ENCODE data around the gene NMRK2. TPM values are rescaled to one million over a fixed set of nuclear protein-coding genes. Genes with fewer than 3 reads are reported as not detected.

NMRK2 gene
- total RNA-seq, 4 donors from 2014 or later: 46.3 to 168 (median 106) TPM

DNA sequence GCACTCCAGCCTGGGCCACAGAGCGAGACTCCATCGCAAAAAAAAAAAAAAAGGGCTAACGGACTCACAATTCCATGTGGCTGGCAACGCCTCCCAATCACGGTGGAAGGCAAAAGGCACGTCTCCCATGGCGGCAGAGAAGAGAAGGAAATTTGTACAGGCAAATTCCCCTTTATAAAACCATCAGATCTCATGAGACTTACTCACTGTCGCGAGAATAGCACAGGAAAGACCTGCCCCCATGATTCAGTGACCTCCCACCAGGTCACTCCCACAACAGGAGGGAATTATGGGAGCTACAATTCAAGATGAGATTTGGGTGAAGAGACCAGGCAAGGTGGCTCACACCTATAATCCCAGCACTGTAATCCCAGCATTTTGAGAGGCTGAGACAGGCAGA, 18.7 kb upstream of the NMRK2 start:
- Histone ChIP-seq H3K4me1 (no peaks in the 10 kb centered on the region), H3K9me3 (no peaks in the 10 kb centered on the region), H3K36me3 (no peaks in the 10 kb centered on the region), H3K4me3 (no peak overlapping the region), H3K27me3 (no peaks in the 10 kb centered on the region), H3K27ac (no peak overlapping the region)
- TF ChIP-seq POLR2A (IDR thresholded peaks at IDR 0.05) (no peak), CTCF (IDR thresholded peaks at IDR 0.05 in 4 of 5, conservative IDR thresholded peaks at IDR 0.05 in 1 of 5) (no peak)
- ATAC-seq (no peak), DNase-seq (no peak)
- in situ Hi-C loops (cut with MboI; ENCODE audit: low sequenced_read_pairs in 4 of 4) (no loop called here), intact Hi-C loops (cut with DNase I; ENCODE audit: low total_unique reads) (no loop called here)

DNA sequence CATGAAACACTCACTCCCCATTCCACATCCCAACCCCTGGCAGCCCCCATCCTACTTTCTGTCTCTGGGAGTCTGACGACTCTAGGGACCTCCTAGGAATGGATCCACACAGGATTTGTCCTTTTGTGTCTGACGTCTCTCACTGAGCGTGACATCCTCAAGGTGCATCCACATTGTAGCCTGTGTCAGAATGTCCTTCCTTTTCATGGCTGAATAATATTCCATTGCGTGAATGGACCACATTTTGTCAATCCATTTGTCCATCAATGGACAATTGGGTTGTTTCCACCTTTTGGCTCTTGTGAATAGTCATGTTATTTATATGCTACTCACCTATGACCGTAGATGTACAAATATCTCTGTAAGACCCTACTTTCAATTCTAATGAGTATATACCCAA, 16.8 kb upstream of the NMRK2 start:
- in situ Hi-C loops (cut with MboI; ENCODE audit: low sequenced_read_pairs in 4 of 4): no loop called here
- H3K9me3 ChIP-seq: peaks cover 0 to 3% (median 0%) of the 10 kb centered on the region in 3 donors
- no peak for ATAC-seq
- H3K27me3 ChIP-seq: no peaks in the 10 kb centered on the region
- H3K27ac ChIP-seq: no peak overlapping the region
- intact Hi-C loops (cut with DNase I; ENCODE audit: low total_unique reads): no loop called here
- DNase-seq: no peak
- H3K36me3 ChIP-seq: no peaks in the 10 kb centered on the region
- H3K4me1 ChIP-seq: no peaks in the 10 kb centered on the region
- no peak overlapping the region for H3K4me3 ChIP-seq
- TF ChIP-seq CTCF (IDR thresholded peaks at IDR 0.05 in 4 of 5, conservative IDR thresholded peaks at IDR 0.05 in 1 of 5) (no peak), POLR2A (IDR thresholded peaks at IDR 0.05) (no peak)

DNA sequence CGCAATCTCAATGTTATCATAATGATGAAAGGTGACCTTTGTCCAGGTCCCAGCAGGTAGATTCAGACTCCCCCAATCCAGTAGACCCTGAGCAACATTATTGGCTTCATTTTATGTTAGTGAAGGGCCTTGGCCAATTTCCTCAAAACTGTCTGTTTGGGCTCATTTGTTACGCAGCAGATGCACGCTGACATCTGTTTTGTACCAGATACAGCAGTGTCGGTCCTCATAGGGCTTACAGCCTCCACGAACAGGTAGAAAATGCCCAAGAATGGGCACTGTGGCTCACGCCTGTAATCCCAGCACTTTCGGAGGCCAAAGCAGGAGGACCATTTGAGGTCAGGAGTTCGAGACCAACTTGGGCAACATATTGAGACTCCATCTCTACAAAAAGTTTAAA, 13.1 kb upstream of the NMRK2 start:
- no peak overlapping the region for H3K4me3 ChIP-seq
- H3K27ac ChIP-seq: no peak overlapping the region
- H3K9me3 ChIP-seq: peaks cover 0 to 3% (median 0%) of the 10 kb centered on the region in 3 donors
- H3K4me1 ChIP-seq: no peaks in the 10 kb centered on the region
- DNase-seq (no peak), ATAC-seq (no peak)
- in situ Hi-C loops (cut with MboI; ENCODE audit: low sequenced_read_pairs in 4 of 4): no loop called here
- TF ChIP-seq CTCF (IDR thresholded peaks at IDR 0.05 in 4 of 5, conservative IDR thresholded peaks at IDR 0.05 in 1 of 5) (no peak), POLR2A (IDR thresholded peaks at IDR 0.05) (no peak)
- H3K36me3 ChIP-seq: no peaks in the 10 kb centered on the region
- intact Hi-C loops (cut with DNase I; ENCODE audit: low total_unique reads): no loop called here
- H3K27me3 ChIP-seq: no peaks in the 10 kb centered on the region

DNA sequence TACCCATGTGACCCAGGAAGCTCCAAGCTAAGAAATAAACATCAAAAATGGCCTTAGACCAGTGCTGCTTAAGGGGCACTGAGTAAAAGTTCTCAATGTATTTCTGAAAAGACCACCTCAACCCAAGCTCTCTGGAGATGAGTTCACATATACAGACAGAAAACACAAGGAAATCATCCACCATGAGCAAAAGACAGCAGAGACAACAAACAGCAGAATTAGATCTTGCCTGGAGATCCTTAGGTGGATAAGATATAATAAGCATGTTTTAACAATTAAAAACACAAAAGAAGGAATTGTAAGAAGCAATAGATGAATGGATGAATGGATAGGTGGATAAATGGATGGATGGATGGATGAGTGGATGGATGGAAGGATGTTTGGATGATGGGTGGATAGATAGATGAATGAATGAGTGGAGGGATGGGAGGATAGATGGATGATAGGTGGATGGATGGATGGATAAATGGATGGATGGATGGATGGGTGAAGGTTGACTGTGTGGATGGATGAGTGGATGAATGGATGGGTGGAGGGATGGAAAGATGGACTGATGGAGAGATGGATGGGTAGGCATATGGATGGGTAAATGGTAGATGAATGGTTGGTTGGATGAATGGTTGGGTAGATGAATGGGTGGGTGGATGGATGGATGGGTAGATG, 9.6 kb upstream of the NMRK2 start:
- H3K27me3 ChIP-seq: no peaks in the 10 kb centered on the region
- intact Hi-C loops (cut with DNase I; ENCODE audit: low total_unique reads): no loop called here
- no peak for ATAC-seq
- in situ Hi-C loops (cut with MboI; ENCODE audit: low sequenced_read_pairs in 4 of 4): no loop called here
- DNase-seq: no peak
- H3K36me3 ChIP-seq: no peaks in the 10 kb centered on the region
- TF ChIP-seq CTCF (IDR thresholded peaks at IDR 0.05 in 4 of 5, conservative IDR thresholded peaks at IDR 0.05 in 1 of 5): no peak
- no peak for TF ChIP-seq POLR2A (IDR thresholded peaks at IDR 0.05)
- H3K27ac ChIP-seq: no peak overlapping the region
- H3K4me3 ChIP-seq: no peak overlapping the region
- no peaks in the 10 kb centered on the region for H3K4me1 ChIP-seq
- H3K9me3 ChIP-seq: peaks cover 0 to 3% (median 0%) of the 10 kb centered on the region in 3 donors

GRCh38 chr19:3923912-3924311, 9.0 kb upstream of the NMRK2 start:
- Histone ChIP-seq H3K9me3 (peaks cover 0 to 3% (median 0%) of the 10 kb centered on the region in 3 donors), H3K27ac (no peak overlapping the region), H3K4me1 (no peaks in the 10 kb centered on the region), H3K4me3 (no peak overlapping the region), H3K36me3 (no peaks in the 10 kb centered on the region), H3K27me3 (no peaks in the 10 kb centered on the region)
- ATAC-seq (no peak), DNase-seq (no peak)
- TF ChIP-seq CTCF (IDR thresholded peaks at IDR 0.05 in 4 of 5, conservative IDR thresholded peaks at IDR 0.05 in 1 of 5) (no peak), POLR2A (IDR thresholded peaks at IDR 0.05) (no peak)
- in situ Hi-C loops (cut with MboI; ENCODE audit: low sequenced_read_pairs in 4 of 4): no loop called here
- intact Hi-C loops (cut with DNase I; ENCODE audit: low total_unique reads): no loop called here

Measured in gastrocnemius medialis (tissue), 4 donors.